OCI-LY7 (cell line): ENCODE data around the gene TFPT. TPM values are rescaled to one million over a fixed set of nuclear protein-coding genes. Genes with fewer than 3 reads are reported as not detected.

ENCODE experiments used
- BruUV-seq: library from RNA; stranded (reverse); fragments of 400-500 nt; replicated peaks from 2 replicates; lab custom pipeline; 2021; lab: Mats Ljungman, UMichigan
- CTCF ChIA-PET: fragments of 300-600 bp; sonication (Branson Sonifier 250); formaldehyde crosslinking; loops from one replicate; lab custom pipeline; 2022; ENCODE audit warnings: antibody characterized with exemption; ENCODE audit not compliant: unreplicated experiment; lab: Charles Lee
- POLR2A ChIA-PET: fragments of 300-600 bp; sonication (Branson Sonifier 250); formaldehyde crosslinking; loops from one replicate; lab custom pipeline; 2022; ENCODE audit warnings: antibody characterized with exemption; lab: Charles Lee
- DNase-seq: peaks from one replicate; pipeline ENCODE4 v3.0.0-alpha.2; 2015; ENCODE audit warnings: low spot score
- H2AFZ ChIP-seq: fragments of 200-600 bp; sonication (generic), shearing (Covaris generic); 2 replicates; pipeline ENCODE4 v1.6.1; 2014; ENCODE audit warnings: mild to moderate bottlenecking, antibody characterized with exemption, low read length, moderate library complexity
- H3K27ac ChIP-seq: fragments of 200-600 bp; sonication (generic); 2 replicates; pipeline ENCODE4 v1.5.1; 2014; ENCODE audit warnings: mixed run types, low read depth, mild to moderate bottlenecking, moderate library complexity, low read length, inconsistent platforms; ENCODE audit not compliant: poor library complexity, severe bottlenecking
- H3K36me3 ChIP-seq: fragments of 200-600 bp; sonication (generic); 2 replicates; pipeline ENCODE4 v1.6.1; 2014; ENCODE audit warnings: mild to moderate bottlenecking, antibody characterized with exemption, low read length, moderate library complexity, mixed read lengths; ENCODE audit not compliant: insufficient read depth
- H3K4me1 ChIP-seq: fragments of 200-600 bp; sonication (generic); 2 replicates; pipeline ENCODE4 v1.5.1; 2014; ENCODE audit warnings: mild to moderate bottlenecking, low read length; ENCODE audit not compliant: insufficient read depth, poor library complexity, severe bottlenecking
- H3K4me2 ChIP-seq: fragments of 200-600 bp; sonication (generic); 2 replicates; pipeline ENCODE4 v1.6.1; 2014; ENCODE audit warnings: mild to moderate bottlenecking, low read length
- H3K4me3 ChIP-seq: fragments of 200-600 bp; sonication (generic); 2 replicates; pipeline ENCODE4 v1.5.1; 2014; ENCODE audit warnings: mild to moderate bottlenecking, low read depth, low read length; ENCODE audit not compliant: poor library complexity, severe bottlenecking
- H3K79me2 ChIP-seq: fragments of 200-600 bp; sonication (generic); 2 replicates; pipeline ENCODE4 v1.6.1; 2016; ENCODE audit warnings: low read depth, mild to moderate bottlenecking, low read length, moderate library complexity, mixed read lengths; ENCODE audit not compliant: insufficient read depth
- H3K9me2 ChIP-seq: fragments of 200-600 bp; sonication (generic); 2 replicates; pipeline ENCODE4 v1.6.1; 2016; ENCODE audit warnings: mild to moderate bottlenecking, low read length, mixed read lengths; ENCODE audit not compliant: insufficient read depth
- H3K9me3 ChIP-seq: fragments of 200-600 bp; sonication (generic); 2 replicates; pipeline ENCODE4 v1.6.1; 2014; ENCODE audit warnings: mild to moderate bottlenecking, mixed run types, low read length, mixed read lengths
- H4K20me1 ChIP-seq: fragments of 200-600 bp; sonication (generic); 2 replicates; pipeline ENCODE4 v1.6.1; 2014; ENCODE audit warnings: mild to moderate bottlenecking, antibody characterized with exemption, low read length, moderate library complexity, mixed read lengths; ENCODE audit not compliant: insufficient read depth
- CTCF ChIP-seq: fragments of 200-600 bp; sonication (generic); conservative IDR thresholded peaks from 2 replicates; pipeline ENCODE4 v1.5.1; 2014; ENCODE audit warnings: mild to moderate bottlenecking, antibody characterized with exemption, low read length, moderate library complexity, mixed read lengths
- EZH2phosphoT487 ChIP-seq: fragments of 200-600 bp; sonication (generic); IDR thresholded peaks from 2 replicates; pipeline ENCODE4 v1.6.1; 2018; ENCODE audit warnings: low read depth, borderline replicate concordance, mild to moderate bottlenecking, mixed run types, antibody characterized with exemption, low read length, moderate library complexity, mixed read lengths
- intact Hi-C: fragments of 100-400 bp; cut with micrococcal nuclease; formaldehyde crosslinking; loops from one replicate; pipeline ENCODE4 v1.10.0; 2022; ENCODE audit not compliant: unreplicated experiment
- total RNA-seq, 2 experiments: library from RNA; depleted of rRNA in 1 of 2; stranded (reverse); fragments of >200 nt in 1 of 2; shearing (Covaris generic) in 1 of 2; gene quantifications; 2 replicates each; pipeline ENCODE4 v1.2.3, GENCODE V29; 2014 to 2022

Gene TFPT
- total RNA-seq, 2 experiments from 2014 or later = 17.2 to 20.2 TPM

GRCh38 chr19:54109651-54110050 lies 5.8 kb downstream of the TFPT start:
- ChIA-PET POLR2A (no interaction called here), CTCF (no interaction called here)
- H3K4me3 ChIP-seq = no peak overlapping the region
- no peak for DNase-seq
- intact Hi-C loops = no loop called here
- H2AFZ ChIP-seq = no peak overlapping the region
- H3K36me3 ChIP-seq = peaks cover 82% of the 10 kb centered on the region
- no TSS peak for BruUV-seq
- peaks cover 7% of the 10 kb centered on the region for H3K4me1 ChIP-seq
- H3K9me3 ChIP-seq = no peaks in the 10 kb centered on the region
- H3K9me2 ChIP-seq = no peaks in the 10 kb centered on the region
- no peak for TF ChIP-seq CTCF
- TF ChIP-seq EZH2phosphoT487 = no peak
- no peak overlapping the region for H3K4me2 ChIP-seq
- H3K27ac ChIP-seq = no peak overlapping the region
- H3K79me2 ChIP-seq = peaks cover 17% of the 10 kb centered on the region
- 0 out of 2 replicates have a peak, but pooled peaks cover 5% of the 10 kb centered on the region for H4K20me1 ChIP-seq

- ChIA-PET CTCF (no interaction called here), POLR2A (no interaction called here)
- no TSS peak for BruUV-seq
- no peaks in the 10 kb centered on the region for H4K20me1 ChIP-seq
- DNase-seq = no peak
- H3K4me1 ChIP-seq = peaks cover 5% of the 10 kb centered on the region
- TF ChIP-seq EZH2phosphoT487 (no peak), CTCF (no peak)
- no peak overlapping the region for H3K4me3 ChIP-seq
- no peaks in the 10 kb centered on the region for H3K9me3 ChIP-seq
- H3K36me3 ChIP-seq = peaks cover 78% of the 10 kb centered on the region
- intact Hi-C loops = no loop called here
- H2AFZ ChIP-seq = no peak overlapping the region
- no peaks in the 10 kb centered on the region for H3K9me2 ChIP-seq
- no peak overlapping the region for H3K4me2 ChIP-seq
- peaks cover 20% of the 10 kb centered on the region; the same call in 1 of the 2 replicates for H3K79me2 ChIP-seq
- H3K27ac ChIP-seq = no peak overlapping the region
Observed at GRCh38 chr19:54108496-54108895, 7.0 kb downstream of the TFPT start.

GRCh38 chr19:54107876-54108490 lies 7.5 kb downstream of the TFPT start:
- H3K79me2 ChIP-seq = peaks cover 25% of the 10 kb centered on the region; the same call in 1 of the 2 replicates
- CTCF ChIA-PET = no interaction called here

More at GRCh38 chr19:54107876-54108490, 7.5 kb downstream of the TFPT start:
- no peak for TF ChIP-seq CTCF
- no peak for TF ChIP-seq EZH2phosphoT487
- Histone ChIP-seq H3K36me3 (peaks cover 73% of the 10 kb centered on the region), H3K9me3 (no peaks in the 10 kb centered on the region), H3K4me3 (no peak overlapping the region), H2AFZ (no peak overlapping the region), H3K4me2 (no peak overlapping the region), H3K4me1 (peaks cover 7% of the 10 kb centered on the region), H3K27ac (no peak overlapping the region), H3K9me2 (no peaks in the 10 kb centered on the region), H4K20me1 (no peaks in the 10 kb centered on the region)
- POLR2A ChIA-PET = no interaction called here
- intact Hi-C loops = no loop called here
- no peak for DNase-seq
- BruUV-seq = no TSS peak
